A549 (cell line): ENCODE measurements around the gene SLC7A8.
A peak's percentile ranks its signal among the peaks of the same experiment; 100 is the strongest.

Source experiments
- CTCF ChIP-seq: fragments of >200 bp; sonication (Bioruptor Twin); formaldehyde crosslinking; IDR thresholded peaks from 3 replicates; pipeline ENCODE4 v1.5.1; 2016
- TFCP2L1 ChIP-seq: fragments of 250-450 bp; sonication (Bioruptor Pico); IDR thresholded peaks from 2 replicates; pipeline ENCODE4 v1.5.0; 2021; ENCODE audit warnings: mild to moderate bottlenecking

DNA sequence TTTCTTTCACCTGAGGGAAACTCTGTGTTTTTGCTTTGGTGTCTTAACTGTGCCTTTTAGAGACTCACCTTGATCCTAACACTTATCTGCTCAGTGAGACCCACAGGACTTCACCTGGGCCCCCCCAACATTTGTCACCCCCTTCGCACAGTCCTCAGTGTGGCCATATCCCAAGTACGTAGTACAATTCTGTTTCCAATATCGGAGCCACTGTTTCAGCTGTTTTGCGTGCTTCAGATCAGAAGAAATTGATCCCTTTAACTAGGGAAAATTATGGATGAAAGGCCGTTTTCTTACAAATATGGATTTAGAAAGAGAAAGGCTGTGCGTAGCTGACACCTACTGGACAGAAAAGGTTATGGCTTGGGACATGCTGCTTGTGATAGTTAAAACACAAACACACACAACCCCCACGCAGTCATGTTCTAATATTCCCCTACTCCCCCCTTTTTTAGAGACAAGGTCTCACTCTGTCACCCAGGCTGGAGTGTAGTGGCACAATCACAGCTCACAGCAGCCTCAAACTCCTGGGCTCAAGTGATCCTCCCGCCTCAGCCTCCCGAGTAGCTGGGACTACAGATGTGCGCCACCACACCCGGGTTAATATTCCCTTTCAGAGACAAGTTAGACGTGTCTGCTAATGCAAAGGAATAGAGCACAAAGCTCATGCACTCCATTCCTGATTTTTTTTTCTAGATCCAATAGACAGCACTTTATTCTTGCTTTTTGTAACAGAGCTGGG, 3.6 kb upstream of the SLC7A8 start:
- TF ChIP-seq TFCP2L1 (CRISPR knock-in tag) (no peak), CTCF (peak; percentile 93)
